SU-DHL-6 (cell line): ENCODE results near the gene ALPK3.

Source experiments
- H2AFZ ChIP-seq: fragments of 200-600 bp; sonication (generic); 2 replicates; pipeline ENCODE4 v1.6.1; 2014; ENCODE audit warnings: low read depth, mild to moderate bottlenecking, moderate library complexity, mixed read lengths, antibody characterized with exemption, low read length; ENCODE audit not compliant: severe bottlenecking
- H3F3A ChIP-seq: fragments of 200-600 bp; shearing (Covaris generic); 2 replicates; pipeline ENCODE4 v1.6.0; 2016; ENCODE audit warnings: antibody characterized with exemption, mild to moderate bottlenecking; ENCODE audit not compliant: insufficient read depth
- H3K27ac ChIP-seq: fragments of 200-600 bp; sonication (generic); 2 replicates; pipeline ENCODE4 v1.5.1; 2016; ENCODE audit warnings: low read depth, mild to moderate bottlenecking, low read length, moderate library complexity, mixed read lengths
- H3K27me3 ChIP-seq: fragments of 200-600 bp; sonication (generic), shearing (Covaris generic); 2 replicates; pipeline ENCODE4 v1.6.0; 2014; ENCODE audit warnings: mild to moderate bottlenecking, low read length
- H3K36me3 ChIP-seq: fragments of 200-600 bp; sonication (generic); 2 replicates; pipeline ENCODE4 v1.6.1; 2014; ENCODE audit warnings: mild to moderate bottlenecking, low read length, mixed read lengths
- H3K4me2 ChIP-seq: fragments of 300-600, 200-600 bp; shearing (Covaris generic), sonication (generic); 2 replicates; pipeline ENCODE4 v1.6.0; 2014; ENCODE audit warnings: low read length, low read depth, mild to moderate bottlenecking; ENCODE audit not compliant: poor library complexity, severe bottlenecking
- H3K4me3 ChIP-seq: fragments of 200-600 bp; sonication (generic); 2 replicates; pipeline ENCODE4 v1.5.1; 2014; ENCODE audit warnings: antibody characterized with exemption, low read length, mild to moderate bottlenecking, mixed read lengths; ENCODE audit not compliant: insufficient read depth, poor library complexity, severe bottlenecking
- H3K79me2 ChIP-seq: fragments of 200-600 bp; sonication (generic); 2 replicates; pipeline ENCODE4 v1.6.1; 2014; ENCODE audit warnings: mild to moderate bottlenecking, low read length, moderate library complexity; ENCODE audit not compliant: insufficient read depth
- H3K9ac ChIP-seq: fragments of 200-600 bp; sonication (generic); 2 replicates; pipeline ENCODE4 v1.7.0; 2014; ENCODE audit warnings: mild to moderate bottlenecking, low read length
- H3K9me2 ChIP-seq: fragments of 200-600 bp; sonication (generic); replicated peaks from 2 replicates; pipeline ENCODE4 v1.6.1; 2014; ENCODE audit warnings: low read length; ENCODE audit not compliant: insufficient read depth
- H3K9me3 ChIP-seq: fragments of 200-600 bp; sonication (generic); 2 replicates; pipeline ENCODE4 v1.6.1; 2014; ENCODE audit warnings: low read length, mixed read lengths; ENCODE audit not compliant: insufficient read depth
- H4K20me1 ChIP-seq: fragments of 200-600 bp; sonication (generic); 2 replicates; pipeline ENCODE4 v1.6.1; 2014; ENCODE audit warnings: low read depth, mild to moderate bottlenecking, antibody characterized with exemption, low read length, moderate library complexity, mixed read lengths
- CTCF ChIP-seq: fragments of 200-600 bp; sonication (generic); IDR thresholded peaks from one replicate; pipeline ENCODE4 v1.5.1; 2017; ENCODE audit warnings: antibody characterized with exemption, mild to moderate bottlenecking, low read length, moderate library complexity; ENCODE audit not compliant: insufficient read depth, poor library complexity, severe bottlenecking
- EZH2phosphoT487 ChIP-seq: fragments of 200-600 bp; sonication (generic), shearing (Covaris generic); conservative IDR thresholded peaks from 2 replicates; pipeline ENCODE4 v1.6.1; 2018; ENCODE audit warnings: mild to moderate bottlenecking, antibody characterized with exemption, low read length, moderate library complexity, mixed read lengths

Gene ALPK3

GRCh38 chr15:84816694-84817465 is at the start of gene ALPK3:
TSS of gene ALPK3 (plus strand) at chr15:84817356. CDS start at chr15:84817453, 97 bp downstream.
- Histone ChIP-seq H3K4me2 (no peak within 1 kb of the TSS), H3F3A (no peaks in the 10 kb centered on the region), H3K27ac (no peak within 1 kb of the TSS), H2AFZ (no peak within 1 kb of the TSS), H3K9ac (no peak within 1 kb of the TSS), H4K20me1 (no peaks in the 10 kb centered on the region), H3K27me3 (no peaks in the 10 kb centered on the region), H3K79me2 (no peaks in the 10 kb centered on the region), H3K9me3 (no peaks in the 10 kb centered on the region), H3K4me3 (no peak within 1 kb of the TSS), H3K9me2 (no peaks in the 10 kb centered on the region), H3K36me3 (no peaks in the 10 kb centered on the region)
- TF ChIP-seq CTCF (no peak), EZH2phosphoT487 (no peak)

GRCh38 chr15:84772031-84772430 is 45.1 kb upstream of the ALPK3 start:
- TF ChIP-seq CTCF = no peak
- no peak for TF ChIP-seq EZH2phosphoT487
- H3K9me2 ChIP-seq = no peaks in the 10 kb centered on the region
- no peaks in the 10 kb centered on the region for H3K27me3 ChIP-seq
- H3K27ac ChIP-seq = no peak overlapping the region
- H3K9me3 ChIP-seq = no peaks in the 10 kb centered on the region
- H3K4me2 ChIP-seq = no peak overlapping the region
- H3K4me3 ChIP-seq = no peak overlapping the region
- H4K20me1 ChIP-seq = no peaks in the 10 kb centered on the region
- no peak overlapping the region for H2AFZ ChIP-seq
- H3F3A ChIP-seq = no peaks in the 10 kb centered on the region
- H3K36me3 ChIP-seq = peaks cover 8% of the 10 kb centered on the region; the same call in 1 of the 2 replicates
- H3K9ac ChIP-seq = no peak overlapping the region
- H3K79me2 ChIP-seq = peaks cover 70% of the 10 kb centered on the region

- Histone ChIP-seq H3K27ac (no peak overlapping the region), H3K9ac (no peak overlapping the region), H3K36me3 (peaks cover 8% of the 10 kb centered on the region; the same call in 1 of the 2 replicates), H3K4me3 (no peak overlapping the region), H3K79me2 (peaks cover 66% of the 10 kb centered on the region), H3K9me3 (no peaks in the 10 kb centered on the region), H3F3A (no peaks in the 10 kb centered on the region), H3K27me3 (no peaks in the 10 kb centered on the region), H4K20me1 (no peaks in the 10 kb centered on the region), H3K9me2 (no peaks in the 10 kb centered on the region), H3K4me2 (no peak overlapping the region), H2AFZ (no peak overlapping the region)
- TF ChIP-seq CTCF (no peak), EZH2phosphoT487 (no peak)
Measured at GRCh38 chr15:84772467-84772866, 44.7 kb upstream of the ALPK3 start.
